Measurements from ENCODE around the gene SLITRK1.

The SLITRK1 gene

DNA sequence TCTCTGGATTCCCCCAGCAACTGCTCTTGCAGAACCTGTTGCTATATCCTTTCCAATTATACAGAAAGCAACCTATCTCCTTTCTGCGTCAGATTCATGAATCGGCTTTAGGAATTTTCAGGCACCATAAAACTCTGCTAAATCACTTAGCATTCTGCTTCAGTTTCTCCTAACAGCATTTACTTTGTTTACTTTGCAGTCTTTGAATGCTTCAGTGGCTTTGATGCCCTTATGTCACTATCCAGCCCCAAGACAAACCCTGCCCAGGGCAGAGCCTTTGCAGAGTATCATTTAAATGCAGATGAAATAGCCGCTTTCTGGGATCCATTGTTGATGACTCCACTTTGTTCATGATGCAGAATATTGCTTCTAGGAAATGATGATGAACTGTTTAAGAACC is 43.1 kb downstream of the SLITRK1 start:
- Histone ChIP-seq H3K9ac (ENCODE audit: low read length) (no peak overlapping the region), H3K4me2 (ENCODE audit: low read length) (no peak overlapping the region), H3K36me3 (ENCODE audit: insufficient read depth, low read length) (no peaks in the 10 kb centered on the region), H3K27me3 (ENCODE audit: insufficient read depth, low read length) (no peaks in the 10 kb centered on the region), H3K27ac (ENCODE audit: low read depth, low read length, poor library complexity, severe bottlenecking) (no peak overlapping the region), H3K79me2 (ENCODE audit: insufficient read depth, low read length) (no peaks in the 10 kb centered on the region), H3F3A (ENCODE audit: insufficient read depth, low read length) (no peaks in the 10 kb centered on the region), H4K20me1 (ENCODE audit: insufficient read depth, low read length) (no peaks in the 10 kb centered on the region), H3K4me3 (ENCODE audit: low read depth, low read length, poor library complexity, severe bottlenecking) (no peak overlapping the region), H2AFZ (ENCODE audit: low read length) (no peak overlapping the region), H3K9me3 (ENCODE audit: low read length) (no peaks in the 10 kb centered on the region), H3K9me2 (ENCODE audit: low read depth, low read length) (no peaks in the 10 kb centered on the region), H3K4me1 (ENCODE audit: insufficient read depth, low read length, severe bottlenecking) (no peaks in the 10 kb centered on the region)
- TF ChIP-seq EZH2 (IDR thresholded peaks at IDR 0.05; ENCODE audit: borderline replicate concordance, low read length), result no peak
- TF ChIP-seq, protein P1, sequence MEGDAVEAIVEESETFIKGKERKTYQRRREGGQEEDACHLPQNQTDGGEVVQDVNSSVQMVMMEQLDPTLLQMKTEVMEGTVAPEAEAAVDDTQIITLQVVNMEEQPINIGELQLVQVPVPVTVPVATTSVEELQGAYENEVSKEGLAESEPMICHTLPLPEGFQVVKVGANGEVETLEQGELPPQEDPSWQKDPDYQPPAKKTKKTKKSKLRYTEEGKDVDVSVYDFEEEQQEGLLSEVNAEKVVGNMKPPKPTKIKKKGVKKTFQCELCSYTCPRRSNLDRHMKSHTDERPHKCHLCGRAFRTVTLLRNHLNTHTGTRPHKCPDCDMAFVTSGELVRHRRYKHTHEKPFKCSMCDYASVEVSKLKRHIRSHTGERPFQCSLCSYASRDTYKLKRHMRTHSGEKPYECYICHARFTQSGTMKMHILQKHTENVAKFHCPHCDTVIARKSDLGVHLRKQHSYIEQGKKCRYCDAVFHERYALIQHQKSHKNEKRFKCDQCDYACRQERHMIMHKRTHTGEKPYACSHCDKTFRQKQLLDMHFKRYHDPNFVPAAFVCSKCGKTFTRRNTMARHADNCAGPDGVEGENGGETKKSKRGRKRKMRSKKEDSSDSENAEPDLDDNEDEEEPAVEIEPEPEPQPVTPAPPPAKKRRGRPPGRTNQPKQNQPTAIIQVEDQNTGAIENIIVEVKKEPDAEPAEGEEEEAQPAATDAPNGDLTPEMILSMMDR (IDR thresholded peaks at IDR 0.05; ENCODE audit: low read length), result no peak

DNA sequence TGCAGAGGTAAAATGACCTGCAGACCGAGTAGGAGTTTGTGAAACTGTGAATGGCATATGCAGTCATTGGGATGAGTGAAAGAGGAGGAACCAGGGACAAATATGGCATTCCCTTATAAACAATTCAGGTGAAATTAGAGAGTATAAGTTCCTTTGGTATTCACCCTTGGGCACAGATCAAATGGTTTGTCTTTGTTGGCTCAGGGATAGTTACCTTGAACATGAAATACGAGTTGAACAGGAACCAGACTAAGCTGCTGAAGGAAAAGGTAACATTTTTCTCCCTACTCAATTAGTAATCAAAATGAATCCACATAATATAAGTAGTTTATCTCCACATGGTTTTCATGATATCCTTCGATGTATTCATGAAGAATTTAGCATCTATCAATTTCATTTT is 50.5 kb downstream of the SLITRK1 start:
- Histone ChIP-seq H3K9ac (ENCODE audit: low read length) (no peak overlapping the region), H4K20me1 (ENCODE audit: insufficient read depth, low read length) (no peaks in the 10 kb centered on the region), H3K4me2 (ENCODE audit: low read length) (no peak overlapping the region), H3K9me2 (ENCODE audit: low read depth, low read length) (no peaks in the 10 kb centered on the region; the same call in 1 of the 2 replicates), H3K27me3 (ENCODE audit: insufficient read depth, low read length) (no peaks in the 10 kb centered on the region), H3K9me3 (ENCODE audit: low read length) (no peaks in the 10 kb centered on the region), H3K36me3 (ENCODE audit: insufficient read depth, low read length) (no peaks in the 10 kb centered on the region), H3K79me2 (ENCODE audit: insufficient read depth, low read length) (no peaks in the 10 kb centered on the region), H2AFZ (ENCODE audit: low read length) (no peak overlapping the region), H3K27ac (ENCODE audit: low read depth, low read length, poor library complexity, severe bottlenecking) (no peak overlapping the region), H3K4me3 (ENCODE audit: low read depth, low read length, poor library complexity, severe bottlenecking) (no peak overlapping the region), H3K4me1 (ENCODE audit: insufficient read depth, low read length, severe bottlenecking) (no peaks in the 10 kb centered on the region), H3F3A (ENCODE audit: insufficient read depth, low read length) (no peaks in the 10 kb centered on the region; the same call in 1 of the 2 replicates)
- TF ChIP-seq, protein P1 (IDR thresholded peaks at IDR 0.05; ENCODE audit: low read length), result no peak
- no peak for TF ChIP-seq EZH2 (IDR thresholded peaks at IDR 0.05; ENCODE audit: borderline replicate concordance, low read length)

DNA sequence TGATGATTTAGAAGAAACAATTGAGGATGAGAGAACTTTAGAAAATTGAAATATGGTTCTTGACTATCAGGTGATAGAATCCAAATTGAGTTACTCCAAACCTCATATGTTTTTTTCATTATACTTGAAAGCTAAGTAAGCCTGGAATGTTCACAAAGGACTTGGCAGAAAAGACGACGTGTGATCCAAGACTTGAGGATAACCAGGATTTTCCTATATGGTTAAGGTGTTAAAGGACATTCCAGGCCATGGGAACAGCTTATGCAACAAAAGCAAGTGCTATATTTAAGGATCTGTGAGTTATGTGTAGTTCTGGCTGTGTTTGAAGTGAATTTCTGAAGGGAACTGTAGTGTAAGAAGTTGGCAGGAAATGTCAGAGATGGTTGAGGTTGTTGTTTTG is 52.5 kb downstream of the SLITRK1 start:
- Histone ChIP-seq H3K4me2 (ENCODE audit: low read length) (no peak overlapping the region), H2AFZ (ENCODE audit: low read length) (no peak overlapping the region), H3K9me2 (ENCODE audit: low read depth, low read length) (no peaks in the 10 kb centered on the region; the same call in 1 of the 2 replicates), H3K4me3 (ENCODE audit: low read depth, low read length, poor library complexity, severe bottlenecking) (no peak overlapping the region), H3K9ac (ENCODE audit: low read length) (no peak overlapping the region), H3K4me1 (ENCODE audit: insufficient read depth, low read length, severe bottlenecking) (no peaks in the 10 kb centered on the region), H3K9me3 (ENCODE audit: low read length) (no peaks in the 10 kb centered on the region), H3K79me2 (ENCODE audit: insufficient read depth, low read length) (no peaks in the 10 kb centered on the region), H3K36me3 (ENCODE audit: insufficient read depth, low read length) (no peaks in the 10 kb centered on the region), H4K20me1 (ENCODE audit: insufficient read depth, low read length) (no peaks in the 10 kb centered on the region), H3K27ac (ENCODE audit: low read depth, low read length, poor library complexity, severe bottlenecking) (no peak overlapping the region), H3K27me3 (ENCODE audit: insufficient read depth, low read length) (no peaks in the 10 kb centered on the region), H3F3A (ENCODE audit: insufficient read depth, low read length) (no peaks in the 10 kb centered on the region; the same call in 1 of the 2 replicates)
- TF ChIP-seq, protein P1 (IDR thresholded peaks at IDR 0.05; ENCODE audit: low read length), result no peak
- TF ChIP-seq EZH2 (IDR thresholded peaks at IDR 0.05; ENCODE audit: borderline replicate concordance, low read length), result no peak

Data from OCI-LY1 (cell line).